Spleen (tissue), 11 donors: Measurements from ENCODE around the gene ARID5A. TPM values are rescaled to one million over a fixed set of nuclear protein-coding genes. Genes with fewer than 3 reads are reported as not detected.

Experiments
- DNase-seq: peaks from one replicate; pipeline ENCODE4 v3.0.0-alpha.2; 2020
- H3K27ac ChIP-seq, 8 donors: fragments of 200-600 bp; sonication (generic) in 7 of 8; 1 replicate in 4 of 8; 2 replicates in 4 of 8; pipeline versions ENCODE4 v1.5.0 to v1.8.0; 2016 to 2021; ENCODE audit warnings: inconsistent platforms in 4 of 8, mild to moderate bottlenecking in 4 of 8, moderate library complexity in 1 of 8
- H3K27me3 ChIP-seq, 7 donors: fragments of 200-600 bp; sonication (generic) in 6 of 7; replicated peaks in 1 of 7; 1 replicate in 4 of 7; 2 replicates in 3 of 7; pipeline versions ENCODE4 v1.5.0 to v1.8.0; 2016 to 2021; ENCODE audit warnings: inconsistent platforms in 3 of 7, mild to moderate bottlenecking in 1 of 7
- H3K36me3 ChIP-seq, 6 donors: fragments of 200-600 bp; sonication (generic) in 5 of 6; 1 replicate in 4 of 6; 2 replicates in 2 of 6; pipeline versions ENCODE4 v1.5.0 to v1.8.0; 2016 to 2021; ENCODE audit warnings: inconsistent platforms in 2 of 6
- H3K4me1 ChIP-seq, 6 donors: fragments of 200-600 bp; sonication (generic) in 5 of 6; 1 replicate in 3 of 6; 2 replicates in 3 of 6; pipeline versions ENCODE4 v1.5.0 to v1.8.0; 2016 to 2021; ENCODE audit warnings: inconsistent platforms in 3 of 6
- H3K4me3 ChIP-seq, 8 donors: fragments of 200-600 bp; sonication (generic) in 7 of 8; 1 replicate in 4 of 8; 2 replicates in 4 of 8; pipeline versions ENCODE4 v1.5.0 to v1.8.0; 2016 to 2021; ENCODE audit warnings: inconsistent platforms in 4 of 8, mild to moderate bottlenecking in 4 of 8, moderate library complexity in 2 of 8
- H3K9me3 ChIP-seq, 8 donors: fragments of 200-600 bp; sonication (generic) in 7 of 8; 1 replicate in 4 of 8; 2 replicates in 4 of 8; pipeline versions ENCODE4 v1.5.0 to v1.8.0; 2016 to 2021; ENCODE audit warnings: inconsistent platforms in 4 of 8
- POLR2A ChIP-seq, 3 donors: fragments of 450-650 bp; IDR thresholded peaks; one replicate each; pipeline ENCODE4 v1.5.1; 2017; ENCODE audit warnings: antibody characterized with exemption in 3 of 3, mild to moderate bottlenecking in 1 of 3
- POLR2AphosphoS5 ChIP-seq, 3 donors: sonication (generic); formaldehyde crosslinking; IDR thresholded peaks; one replicate each; pipeline ENCODE4 v1.5.1; 2017; ENCODE audit warnings: antibody characterized with exemption in 3 of 3
- WGBS, 5 donors: extraction: QIAGEN DNeasy Blood & Tissue Kit in 3 of 5; methylation state at CpG; one replicate each; pipeline versions ENCODE4 v1.1.5 to v1.1.7; 2013 to 2018; 5-methylcytosine and 5-hydroxymethylcytosine counted together
- intact Hi-C: fragments of 100-400 bp; cut with DNase I; formaldehyde crosslinking; loops from one replicate; pipeline ENCODE4 v1.15.0; 2023; ENCODE audit warnings: low total_unique reads
- polyA plus RNA-seq, 3 donors: library from polyadenylated mRNA; stranded (reverse); fragments of 200-250 nt; gene quantifications; one replicate each; pipeline ENCODE4 v1.2.1, GENCODE V29; 2013
- total RNA-seq, 7 donors: library from RNA; depleted of rRNA in 3 of 7; stranded (reverse); fragments of >200 nt in 3 of 7; fragmentation: NEBNext Ultra II Directional in 4 of 7; extraction: Animal tissue kit (Norgen Biotek cat#: 25700) in 4 of 7; gene quantifications; one replicate each; pipeline versions ENCODE4 v1.1.0 to v1.2.1, GENCODE V29; 2016 to 2021
- TF ChIP-seq, protein P1 (sequence below), 11 experiments: fragments of 200-600 bp in 7 of 11; fragments of 450-650 bp in 4 of 11; sonication (generic) in 4 of 11; IDR thresholded peaks in 8 of 11; conservative IDR thresholded peaks in 3 of 11; 1 replicate in 7 of 11; 2 replicates in 4 of 11; pipeline versions ENCODE4 v1.4.0 to v1.8.0; 2016 to 2021; ENCODE audit warnings: antibody characterized with exemption in 11 of 11, inconsistent platforms in 4 of 11, mild to moderate bottlenecking in 1 of 11
- donor health status: healthy with polysubstance abuse.
- donor health status: DM: no; HTN: no; CAD: no; lungs with moderate emphysema.
- donor health status: DM: no; HTN: no; CAD: no.
- donor health status: Bipolar disorder and iron deficiency.
- donor health status: healthy.
- donor health status: DM: no; HTN: no; CAD: no.
- donor health status: DM: yes; HTN: yes; CAD: no.

The ARID5A gene
- total and polyA plus RNA-seq, 10 donors = 30.8 to 121 (median 48.9) TPM

DNA sequence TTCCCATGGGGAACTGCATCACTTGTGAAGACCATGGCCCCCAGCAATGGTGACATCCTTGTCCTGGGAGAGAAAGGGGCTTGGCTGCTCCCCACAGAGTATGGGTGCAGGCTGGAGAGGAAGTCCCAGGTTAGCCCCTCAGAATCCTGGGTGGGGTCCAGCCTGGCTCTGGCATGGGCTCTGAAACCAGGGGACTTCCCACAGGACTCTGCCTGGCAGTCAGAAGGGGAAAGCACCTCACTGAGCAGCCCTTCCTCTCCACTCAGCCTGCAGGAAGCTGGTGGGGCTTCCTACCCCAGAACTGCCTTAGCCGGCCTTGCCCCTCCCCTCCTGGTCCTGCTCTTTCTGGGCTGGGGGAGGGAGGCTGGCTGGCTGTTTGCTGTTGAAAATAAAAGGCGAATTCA, 35.1 kb upstream of the ARID5A start:
- TF ChIP-seq POLR2AphosphoS5 (IDR thresholded peaks at IDR 0.05) (peak in 2 of 3 donors; percentile 20 to 61), POLR2A (IDR thresholded peaks at IDR 0.05) (no peak)
- TF ChIP-seq, protein P1, sequence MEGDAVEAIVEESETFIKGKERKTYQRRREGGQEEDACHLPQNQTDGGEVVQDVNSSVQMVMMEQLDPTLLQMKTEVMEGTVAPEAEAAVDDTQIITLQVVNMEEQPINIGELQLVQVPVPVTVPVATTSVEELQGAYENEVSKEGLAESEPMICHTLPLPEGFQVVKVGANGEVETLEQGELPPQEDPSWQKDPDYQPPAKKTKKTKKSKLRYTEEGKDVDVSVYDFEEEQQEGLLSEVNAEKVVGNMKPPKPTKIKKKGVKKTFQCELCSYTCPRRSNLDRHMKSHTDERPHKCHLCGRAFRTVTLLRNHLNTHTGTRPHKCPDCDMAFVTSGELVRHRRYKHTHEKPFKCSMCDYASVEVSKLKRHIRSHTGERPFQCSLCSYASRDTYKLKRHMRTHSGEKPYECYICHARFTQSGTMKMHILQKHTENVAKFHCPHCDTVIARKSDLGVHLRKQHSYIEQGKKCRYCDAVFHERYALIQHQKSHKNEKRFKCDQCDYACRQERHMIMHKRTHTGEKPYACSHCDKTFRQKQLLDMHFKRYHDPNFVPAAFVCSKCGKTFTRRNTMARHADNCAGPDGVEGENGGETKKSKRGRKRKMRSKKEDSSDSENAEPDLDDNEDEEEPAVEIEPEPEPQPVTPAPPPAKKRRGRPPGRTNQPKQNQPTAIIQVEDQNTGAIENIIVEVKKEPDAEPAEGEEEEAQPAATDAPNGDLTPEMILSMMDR (IDR thresholded peaks at IDR 0.05 in 8 of 11, conservative IDR thresholded peaks at IDR 0.05 in 3 of 11) = no peak
- Histone ChIP-seq H3K27me3 (peaks cover 0 to 7% (median 0%) of the 10 kb centered on the region in 7 donors), H3K9me3 (no peaks in the 10 kb centered on the region), H3K4me1 (peaks cover 17 to 40% (median 28%) of the 10 kb centered on the region in 6 donors), H3K4me3 (no peak overlapping the region), H3K36me3 (no peaks in the 10 kb centered on the region), H3K27ac (peak overlapping the region in 5 of 8 donors; percentile 5 to 62 (median 34))
- intact Hi-C loops = no loop called here
- DNase-seq = peak; percentile 75
- whole genome bisulfite sequencing, 5 donors = 5 to 25% (median 13%) methylated on average over 2 of the region's 2 CpGs

DNA sequence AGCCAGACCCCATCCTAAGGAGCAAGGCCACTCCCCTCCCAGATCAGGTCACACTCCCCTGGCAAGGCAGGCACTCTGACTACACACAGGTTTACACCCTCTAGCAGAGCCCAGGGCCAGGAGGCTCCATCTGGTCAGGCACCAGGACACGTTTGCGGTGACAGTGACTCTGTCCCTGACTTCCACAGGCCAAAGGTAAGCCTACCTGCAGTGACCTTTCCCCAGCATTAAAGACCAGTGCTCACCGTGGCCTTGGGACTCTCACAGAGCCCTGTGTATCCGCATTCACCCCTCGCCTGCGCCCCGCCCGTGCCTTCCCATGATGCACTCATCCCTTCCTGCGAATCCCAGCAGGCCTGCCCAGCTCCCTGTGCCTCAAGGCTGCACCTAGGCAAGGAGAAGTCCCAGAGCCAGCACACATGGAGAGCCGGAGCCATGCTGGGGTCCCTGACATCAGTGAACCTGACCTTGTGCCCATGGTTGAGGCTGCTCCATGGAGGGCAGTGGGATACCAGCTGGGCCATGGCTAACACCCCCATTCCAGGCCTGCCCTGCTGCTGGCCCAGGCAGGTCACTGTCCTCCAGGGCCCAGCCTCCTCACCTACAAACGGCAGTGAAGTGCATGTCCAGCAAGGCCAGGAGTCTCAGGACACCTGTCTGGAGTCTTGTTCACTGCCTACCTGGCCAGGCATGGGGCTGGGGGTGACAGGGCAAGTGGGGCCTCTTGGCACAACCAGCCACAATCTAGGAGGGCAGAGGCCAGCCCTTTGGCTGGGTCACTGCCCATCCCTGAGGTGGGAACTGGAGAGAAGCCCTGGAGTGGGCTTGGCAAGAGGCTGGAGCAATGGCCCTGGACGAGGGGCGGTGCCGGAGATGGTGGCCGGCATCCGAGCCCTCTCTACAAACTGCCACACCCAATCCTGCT, 34.4 kb upstream of the ARID5A start:
- peak overlapping the region in 5 of 8 donors; percentile 5 to 62 (median 34) for H3K27ac ChIP-seq
- no peaks in the 10 kb centered on the region for H3K36me3 ChIP-seq
- TF ChIP-seq, protein P1 (IDR thresholded peaks at IDR 0.05 in 8 of 11, conservative IDR thresholded peaks at IDR 0.05 in 3 of 11) = no peak
- TF ChIP-seq POLR2A (IDR thresholded peaks at IDR 0.05) (no peak), POLR2AphosphoS5 (IDR thresholded peaks at IDR 0.05) (peak in 2 of 3 donors; percentile 36 to 45)
- peak; percentile 78 for DNase-seq
- intact Hi-C loops = no loop called here
- peaks cover 17 to 40% (median 28%) of the 10 kb centered on the region in 6 donors for H3K4me1 ChIP-seq
- peaks cover 0 to 7% (median 0%) of the 10 kb centered on the region in 7 donors for H3K27me3 ChIP-seq
- H3K9me3 ChIP-seq = no peaks in the 10 kb centered on the region
- no peak overlapping the region for H3K4me3 ChIP-seq
- WGBS, 5 donors = 67 to 81% (median 77%) methylated on average over 12 to 16 of the region's 16 CpGs

- peak in 2 of 3 donors; percentile 1 to 35 for TF ChIP-seq POLR2AphosphoS5 (IDR thresholded peaks at IDR 0.05)
- TF ChIP-seq, protein P1 (IDR thresholded peaks at IDR 0.05 in 8 of 11, conservative IDR thresholded peaks at IDR 0.05 in 3 of 11) = no peak
- Histone ChIP-seq H3K36me3 (no peaks in the 10 kb centered on the region), H3K4me1 (peaks cover 22 to 49% (median 36%) of the 10 kb centered on the region in 6 donors), H3K4me3 (no peak overlapping the region), H3K27me3 (peaks cover 0 to 7% (median 0%) of the 10 kb centered on the region in 7 donors), H3K27ac (peak overlapping the region in 3 of 8 donors; percentile 34 to 62 (median 47)), H3K9me3 (no peaks in the 10 kb centered on the region)
- 43 to 71% (median 61%) methylated on average over 4 to 13 of the region's 13 CpGs for WGBS, 5 donors
- peak; percentile 72 for DNase-seq
- intact Hi-C loops = no loop called here
These were observed 33.5 kb upstream of the ARID5A start for GRCh38 chr2:96502891-96503636.
